Measurements from ENCODE around the gene SPOCK1.

The SPOCK1 gene

GRCh38 chr5:137101544-137101943, 397.6 kb downstream of the SPOCK1 start:
- no peaks in the 10 kb centered on the region for H3K4me1 ChIP-seq (ENCODE audit: insufficient read depth, low read length)
- no peak overlapping the region for H3K27ac ChIP-seq (ENCODE audit: low read depth, low read length)
- no peak overlapping the region for H3K4me3 ChIP-seq (ENCODE audit: low read depth in 1 of 2, low read length in 2 of 2)
- H3K9ac ChIP-seq (ENCODE audit: low read length), result no peak overlapping the region
- no peaks in the 10 kb centered on the region for H3K36me3 ChIP-seq (ENCODE audit: insufficient read depth, low read length)
- no peaks in the 10 kb centered on the region for H3K9me3 ChIP-seq (ENCODE audit: low read length)
- no peaks in the 10 kb centered on the region for H3K27me3 ChIP-seq (ENCODE audit: control insufficient read depth in 1 of 2, insufficient read depth in 2 of 2, low read length in 2 of 2)

DNA sequence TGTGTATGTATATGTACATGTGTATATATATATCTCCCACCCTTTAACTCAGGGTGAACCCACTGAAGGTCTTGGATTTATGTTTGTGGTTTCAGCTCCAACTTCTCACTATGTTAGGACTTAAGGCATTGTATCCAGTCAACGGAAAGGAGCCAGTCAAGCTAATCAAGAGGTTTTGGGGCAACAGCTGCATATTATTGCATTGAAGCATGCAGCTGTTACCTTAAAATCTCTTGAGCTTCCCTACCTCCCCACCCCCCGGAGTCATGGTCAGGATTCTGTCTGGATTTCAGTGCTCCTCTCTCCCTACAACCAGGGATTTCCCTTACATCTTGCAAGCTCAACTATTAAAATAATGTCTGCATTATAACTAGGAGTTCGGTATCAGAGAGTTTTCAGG, 399.5 kb downstream of the SPOCK1 start:
- Histone ChIP-seq H3K27ac (ENCODE audit: low read depth, low read length) (no peak overlapping the region), H3K27me3 (ENCODE audit: control insufficient read depth in 1 of 2, insufficient read depth in 2 of 2, low read length in 2 of 2) (no peaks in the 10 kb centered on the region), H3K9ac (ENCODE audit: low read length) (no peak overlapping the region), H3K9me3 (ENCODE audit: low read length) (no peaks in the 10 kb centered on the region), H3K4me3 (ENCODE audit: low read depth in 1 of 2, low read length in 2 of 2) (no peak overlapping the region), H3K4me1 (ENCODE audit: insufficient read depth, low read length) (no peaks in the 10 kb centered on the region), H3K36me3 (ENCODE audit: insufficient read depth, low read length) (no peaks in the 10 kb centered on the region)

DNA sequence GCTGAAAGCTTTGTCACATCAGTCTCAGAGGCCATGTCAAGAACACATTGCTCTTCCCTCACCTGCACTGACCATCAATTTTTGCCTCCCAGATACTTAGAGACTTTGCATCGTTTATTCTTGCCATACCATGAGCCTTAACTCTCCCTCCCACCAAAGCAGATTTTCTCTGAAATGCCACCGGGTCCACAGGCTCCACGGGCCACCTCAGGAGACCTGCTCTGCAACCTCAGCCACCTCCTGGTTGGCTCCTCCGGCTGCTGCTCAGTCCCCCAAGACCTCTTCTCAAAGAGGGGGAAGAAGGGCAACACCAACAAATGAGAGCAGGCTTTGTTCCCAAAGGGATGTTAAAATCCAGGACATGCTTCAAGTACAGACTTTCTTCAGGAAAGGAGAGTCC, 400.5 kb downstream of the SPOCK1 start:
- Histone ChIP-seq H3K4me1 (ENCODE audit: insufficient read depth, low read length) (no peaks in the 10 kb centered on the region), H3K9me3 (ENCODE audit: low read length) (no peaks in the 10 kb centered on the region), H3K9ac (ENCODE audit: low read length) (no peak overlapping the region), H3K36me3 (ENCODE audit: insufficient read depth, low read length) (no peaks in the 10 kb centered on the region), H3K27ac (ENCODE audit: low read depth, low read length) (no peak overlapping the region), H3K27me3 (ENCODE audit: control insufficient read depth in 1 of 2, insufficient read depth in 2 of 2, low read length in 2 of 2) (no peaks in the 10 kb centered on the region), H3K4me3 (ENCODE audit: low read depth in 1 of 2, low read length in 2 of 2) (no peak overlapping the region)

- no peak overlapping the region for H3K9ac ChIP-seq (ENCODE audit: low read length)
- H3K4me1 ChIP-seq (ENCODE audit: insufficient read depth, low read length), result no peaks in the 10 kb centered on the region
- no peaks in the 10 kb centered on the region for H3K36me3 ChIP-seq (ENCODE audit: insufficient read depth, low read length)
- H3K9me3 ChIP-seq (ENCODE audit: low read length), result no peaks in the 10 kb centered on the region
- no peaks in the 10 kb centered on the region for H3K27me3 ChIP-seq (ENCODE audit: control insufficient read depth in 1 of 2, insufficient read depth in 2 of 2, low read length in 2 of 2)
- H3K27ac ChIP-seq (ENCODE audit: low read depth, low read length), result no peak overlapping the region
- no peak overlapping the region for H3K4me3 ChIP-seq (ENCODE audit: low read depth in 1 of 2, low read length in 2 of 2)
Observed at GRCh38 chr5:137098238-137098637, 400.9 kb downstream of the SPOCK1 start.

DNA sequence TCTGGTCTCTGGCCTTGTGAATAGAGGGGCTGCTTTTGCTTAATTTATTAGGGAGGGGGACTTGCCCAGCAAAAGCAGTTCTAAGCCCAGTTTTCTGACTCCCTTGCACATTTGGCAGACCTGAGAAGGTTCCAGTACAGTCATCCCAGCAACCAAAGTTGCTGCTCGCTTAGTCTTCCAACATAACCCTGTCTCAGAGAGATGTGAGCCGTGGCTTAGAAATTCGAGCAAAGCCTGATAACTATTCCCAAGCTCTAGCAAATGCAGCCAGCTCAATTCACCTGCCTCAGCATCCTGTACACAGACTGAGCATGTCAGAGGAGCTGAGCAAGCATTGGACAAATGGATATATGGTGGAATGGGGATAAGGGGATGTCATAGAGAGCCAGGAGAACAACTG, 401.9 kb downstream of the SPOCK1 start:
- Histone ChIP-seq H3K36me3 (ENCODE audit: insufficient read depth, low read length) (no peaks in the 10 kb centered on the region), H3K4me1 (ENCODE audit: insufficient read depth, low read length) (no peaks in the 10 kb centered on the region), H3K4me3 (ENCODE audit: low read depth in 1 of 2, low read length in 2 of 2) (no peak overlapping the region), H3K27ac (ENCODE audit: low read depth, low read length) (no peak overlapping the region), H3K27me3 (ENCODE audit: control insufficient read depth in 1 of 2, insufficient read depth in 2 of 2, low read length in 2 of 2) (no peaks in the 10 kb centered on the region), H3K9ac (ENCODE audit: low read length) (no peak overlapping the region), H3K9me3 (ENCODE audit: low read length) (no peaks in the 10 kb centered on the region)

- no peaks in the 10 kb centered on the region for H3K4me1 ChIP-seq (ENCODE audit: insufficient read depth, low read length)
- no peaks in the 10 kb centered on the region for H3K27me3 ChIP-seq (ENCODE audit: control insufficient read depth in 1 of 2, insufficient read depth in 2 of 2, low read length in 2 of 2)
- no peaks in the 10 kb centered on the region for H3K9me3 ChIP-seq (ENCODE audit: low read length)
- no peak overlapping the region for H3K27ac ChIP-seq (ENCODE audit: low read depth, low read length)
- H3K4me3 ChIP-seq (ENCODE audit: low read depth in 1 of 2, low read length in 2 of 2), result no peak overlapping the region
- H3K36me3 ChIP-seq (ENCODE audit: insufficient read depth, low read length), result no peaks in the 10 kb centered on the region
- H3K9ac ChIP-seq (ENCODE audit: low read length), result no peak overlapping the region
Observed at GRCh38 chr5:137096149-137097103, 402.7 kb downstream of the SPOCK1 start.

DNA sequence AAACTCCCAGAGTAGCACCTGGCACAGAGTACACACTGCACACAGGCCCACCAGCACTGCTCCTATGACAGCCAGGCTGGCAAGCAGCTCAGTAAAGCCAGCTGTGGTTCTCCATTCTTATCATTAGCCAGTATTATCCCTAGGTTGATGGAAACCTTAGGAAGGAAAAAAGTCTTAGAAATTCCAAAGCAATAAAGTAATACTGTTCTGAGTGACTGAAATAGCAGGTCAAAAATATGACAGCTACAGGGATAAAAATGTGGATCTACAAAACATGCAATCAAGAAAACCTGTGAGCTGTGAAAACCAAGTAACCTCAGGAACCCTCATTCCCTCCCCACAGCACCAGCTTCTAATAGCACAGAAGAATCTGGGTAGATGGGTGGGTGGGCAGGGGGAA, 403.5 kb downstream of the SPOCK1 start:
- Histone ChIP-seq H3K27ac (ENCODE audit: low read depth, low read length) (no peak overlapping the region), H3K36me3 (ENCODE audit: insufficient read depth, low read length) (no peaks in the 10 kb centered on the region), H3K4me1 (ENCODE audit: insufficient read depth, low read length) (no peaks in the 10 kb centered on the region), H3K9me3 (ENCODE audit: low read length) (no peaks in the 10 kb centered on the region), H3K27me3 (ENCODE audit: control insufficient read depth in 1 of 2, insufficient read depth in 2 of 2, low read length in 2 of 2) (no peaks in the 10 kb centered on the region), H3K4me3 (ENCODE audit: low read depth in 1 of 2, low read length in 2 of 2) (no peak overlapping the region), H3K9ac (ENCODE audit: low read length) (no peak overlapping the region)

GRCh38 chr5:137092831-137093230, 406.3 kb downstream of the SPOCK1 start:
- Histone ChIP-seq H3K9ac (ENCODE audit: low read length) (no peak overlapping the region), H3K4me3 (ENCODE audit: low read depth in 1 of 2, low read length in 2 of 2) (no peak overlapping the region), H3K27ac (ENCODE audit: low read depth, low read length) (no peak overlapping the region), H3K4me1 (ENCODE audit: insufficient read depth, low read length) (no peaks in the 10 kb centered on the region), H3K9me3 (ENCODE audit: low read length) (no peaks in the 10 kb centered on the region), H3K36me3 (ENCODE audit: insufficient read depth, low read length) (no peaks in the 10 kb centered on the region), H3K27me3 (ENCODE audit: control insufficient read depth in 1 of 2, insufficient read depth in 2 of 2, low read length in 2 of 2) (no peaks in the 10 kb centered on the region)

DNA sequence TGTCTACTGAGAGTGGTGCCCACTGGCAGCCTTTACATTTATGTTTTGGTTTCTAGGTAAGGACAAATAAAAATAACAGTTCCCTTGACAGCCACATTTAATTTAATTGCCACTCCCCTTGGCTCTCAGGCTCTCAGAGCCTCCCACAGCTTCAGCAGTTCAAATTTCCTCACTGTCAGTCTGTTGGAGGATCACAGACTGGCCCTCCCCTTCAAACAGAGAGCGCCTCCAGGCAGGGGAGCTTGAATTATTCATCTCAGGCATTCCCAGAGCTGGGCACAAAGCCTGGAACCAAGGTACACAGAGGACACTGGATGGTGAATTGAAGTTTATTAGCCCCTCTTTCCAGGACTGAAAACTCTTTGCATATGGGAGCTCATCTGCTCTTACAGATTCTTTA, 407.7 kb downstream of the SPOCK1 start:
- no peak overlapping the region for H3K27ac ChIP-seq (ENCODE audit: low read depth, low read length)
- no peaks in the 10 kb centered on the region for H3K36me3 ChIP-seq (ENCODE audit: insufficient read depth, low read length)
- no peaks in the 10 kb centered on the region for H3K9me3 ChIP-seq (ENCODE audit: low read length)
- no peak overlapping the region for H3K9ac ChIP-seq (ENCODE audit: low read length)
- no peaks in the 10 kb centered on the region for H3K27me3 ChIP-seq (ENCODE audit: control insufficient read depth in 1 of 2, insufficient read depth in 2 of 2, low read length in 2 of 2)
- no peak overlapping the region for H3K4me3 ChIP-seq (ENCODE audit: low read depth in 1 of 2, low read length in 2 of 2)
- no peaks in the 10 kb centered on the region for H3K4me1 ChIP-seq (ENCODE audit: insufficient read depth, low read length)

GRCh38 chr5:137090721-137091120, 408.4 kb downstream of the SPOCK1 start:
- Histone ChIP-seq H3K27me3 (ENCODE audit: control insufficient read depth in 1 of 2, insufficient read depth in 2 of 2, low read length in 2 of 2) (no peaks in the 10 kb centered on the region), H3K9ac (ENCODE audit: low read length) (no peak overlapping the region), H3K4me3 (ENCODE audit: low read depth in 1 of 2, low read length in 2 of 2) (no peak overlapping the region), H3K36me3 (ENCODE audit: insufficient read depth, low read length) (no peaks in the 10 kb centered on the region), H3K9me3 (ENCODE audit: low read length) (no peaks in the 10 kb centered on the region), H3K4me1 (ENCODE audit: insufficient read depth, low read length) (no peaks in the 10 kb centered on the region), H3K27ac (ENCODE audit: low read depth, low read length) (no peak overlapping the region)

DNA sequence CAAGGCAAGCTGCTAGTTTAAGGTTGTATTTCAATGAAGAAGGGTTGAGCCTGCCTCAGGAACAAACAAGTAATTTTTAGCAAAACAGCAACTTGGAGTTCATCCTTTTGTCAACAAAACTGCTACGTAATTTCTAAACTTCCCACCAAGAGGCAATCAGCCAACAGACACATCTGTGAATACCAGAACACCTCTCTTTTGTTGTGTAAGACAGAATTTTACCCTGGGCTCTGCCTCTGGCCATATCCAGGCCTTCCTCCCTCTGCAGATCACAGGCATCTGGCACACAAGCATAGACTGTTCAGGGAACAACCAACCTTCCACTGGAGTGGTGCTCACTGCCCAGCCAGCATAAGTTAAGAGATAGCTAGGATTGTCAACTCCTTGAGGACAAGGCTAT, 409.0 kb downstream of the SPOCK1 start:
- Histone ChIP-seq H3K9ac (ENCODE audit: low read length) (no peak overlapping the region), H3K4me3 (ENCODE audit: low read depth in 1 of 2, low read length in 2 of 2) (no peak overlapping the region), H3K4me1 (ENCODE audit: insufficient read depth, low read length) (no peaks in the 10 kb centered on the region), H3K27ac (ENCODE audit: low read depth, low read length) (no peak overlapping the region), H3K36me3 (ENCODE audit: insufficient read depth, low read length) (no peaks in the 10 kb centered on the region), H3K27me3 (ENCODE audit: control insufficient read depth in 1 of 2, insufficient read depth in 2 of 2, low read length in 2 of 2) (no peaks in the 10 kb centered on the region), H3K9me3 (ENCODE audit: low read length) (no peaks in the 10 kb centered on the region)

- H3K4me1 ChIP-seq (ENCODE audit: insufficient read depth, low read length), result peaks cover 5% of the 10 kb centered on the region
Observed at GRCh38 chr5:137088175-137088574, 411.0 kb downstream of the SPOCK1 start.

More at GRCh38 chr5:137088175-137088574, 411.0 kb downstream of the SPOCK1 start:
- no peaks in the 10 kb centered on the region for H3K27me3 ChIP-seq (ENCODE audit: control insufficient read depth in 1 of 2, insufficient read depth in 2 of 2, low read length in 2 of 2)
- H3K4me3 ChIP-seq (ENCODE audit: low read depth in 1 of 2, low read length in 2 of 2), result no peak overlapping the region
- no peaks in the 10 kb centered on the region for H3K36me3 ChIP-seq (ENCODE audit: insufficient read depth, low read length)
- no peak overlapping the region for H3K27ac ChIP-seq (ENCODE audit: low read depth, low read length)
- H3K9ac ChIP-seq (ENCODE audit: low read length), result no peak overlapping the region
- no peaks in the 10 kb centered on the region for H3K9me3 ChIP-seq (ENCODE audit: low read length)

Measured in muscle layer of colon (tissue), 2 donors.